BE2C (cell line): Measurements from ENCODE around the gene C1QTNF5.

ENCODE experiments used
- DNase-seq: peaks from one replicate; pipeline ENCODE4 v3.0.0-alpha.2; 2020
- H3K27me3 ChIP-seq: fragments of 250-450 bp; sonication (Bioruptor Pico); 2 replicates; pipeline ENCODE4 v1.5.1; 2020; ENCODE audit warnings: mild to moderate bottlenecking
- H3K36me3 ChIP-seq: fragments of 250-450 bp; sonication (Bioruptor Pico); 2 replicates; pipeline ENCODE4 v1.5.1; 2020; ENCODE audit warnings: mild to moderate bottlenecking
- H3K4me1 ChIP-seq: fragments of 250-450 bp; sonication (Bioruptor Pico); 2 replicates; pipeline ENCODE4 v1.5.1; 2020
- H3K4me3 ChIP-seq: 2 replicates; pipeline ENCODE4 v1.5.1; 2011; ENCODE audit warnings: low read depth, low read length
- H3K9me3 ChIP-seq: fragments of 250-450 bp; sonication (Bioruptor Pico); 2 replicates; pipeline ENCODE4 v1.5.1; 2020
- TF ChIP-seq, protein P1 (sequence below): IDR thresholded peaks from 2 replicates; pipeline ENCODE4 v1.5.1; 2012; ENCODE audit warnings: mild to moderate bottlenecking, low read depth, low read length

C1QTNF5 gene

GRCh38 chr11:119377112-119377901 is 36.6 kb upstream of the C1QTNF5 start:
- H3K9me3 ChIP-seq = no peaks in the 10 kb centered on the region
- TF ChIP-seq, protein P1, sequence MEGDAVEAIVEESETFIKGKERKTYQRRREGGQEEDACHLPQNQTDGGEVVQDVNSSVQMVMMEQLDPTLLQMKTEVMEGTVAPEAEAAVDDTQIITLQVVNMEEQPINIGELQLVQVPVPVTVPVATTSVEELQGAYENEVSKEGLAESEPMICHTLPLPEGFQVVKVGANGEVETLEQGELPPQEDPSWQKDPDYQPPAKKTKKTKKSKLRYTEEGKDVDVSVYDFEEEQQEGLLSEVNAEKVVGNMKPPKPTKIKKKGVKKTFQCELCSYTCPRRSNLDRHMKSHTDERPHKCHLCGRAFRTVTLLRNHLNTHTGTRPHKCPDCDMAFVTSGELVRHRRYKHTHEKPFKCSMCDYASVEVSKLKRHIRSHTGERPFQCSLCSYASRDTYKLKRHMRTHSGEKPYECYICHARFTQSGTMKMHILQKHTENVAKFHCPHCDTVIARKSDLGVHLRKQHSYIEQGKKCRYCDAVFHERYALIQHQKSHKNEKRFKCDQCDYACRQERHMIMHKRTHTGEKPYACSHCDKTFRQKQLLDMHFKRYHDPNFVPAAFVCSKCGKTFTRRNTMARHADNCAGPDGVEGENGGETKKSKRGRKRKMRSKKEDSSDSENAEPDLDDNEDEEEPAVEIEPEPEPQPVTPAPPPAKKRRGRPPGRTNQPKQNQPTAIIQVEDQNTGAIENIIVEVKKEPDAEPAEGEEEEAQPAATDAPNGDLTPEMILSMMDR = no peak
- H3K4me1 ChIP-seq = peaks cover 35% of the 10 kb centered on the region
- H3K4me3 ChIP-seq = no peak overlapping the region
- no peaks in the 10 kb centered on the region for H3K36me3 ChIP-seq
- no peak for DNase-seq
- no peaks in the 10 kb centered on the region for H3K27me3 ChIP-seq

GRCh38 chr11:119376197-119376847 is 35.6 kb upstream of the C1QTNF5 start:
- H3K9me3 ChIP-seq = no peaks in the 10 kb centered on the region
- TF ChIP-seq, protein P1 = no peak
- no peaks in the 10 kb centered on the region for H3K36me3 ChIP-seq
- H3K4me1 ChIP-seq = peaks cover 44% of the 10 kb centered on the region
- H3K27me3 ChIP-seq = no peaks in the 10 kb centered on the region
- no peak overlapping the region for H3K4me3 ChIP-seq
- DNase-seq = peak; percentile 39

DNA sequence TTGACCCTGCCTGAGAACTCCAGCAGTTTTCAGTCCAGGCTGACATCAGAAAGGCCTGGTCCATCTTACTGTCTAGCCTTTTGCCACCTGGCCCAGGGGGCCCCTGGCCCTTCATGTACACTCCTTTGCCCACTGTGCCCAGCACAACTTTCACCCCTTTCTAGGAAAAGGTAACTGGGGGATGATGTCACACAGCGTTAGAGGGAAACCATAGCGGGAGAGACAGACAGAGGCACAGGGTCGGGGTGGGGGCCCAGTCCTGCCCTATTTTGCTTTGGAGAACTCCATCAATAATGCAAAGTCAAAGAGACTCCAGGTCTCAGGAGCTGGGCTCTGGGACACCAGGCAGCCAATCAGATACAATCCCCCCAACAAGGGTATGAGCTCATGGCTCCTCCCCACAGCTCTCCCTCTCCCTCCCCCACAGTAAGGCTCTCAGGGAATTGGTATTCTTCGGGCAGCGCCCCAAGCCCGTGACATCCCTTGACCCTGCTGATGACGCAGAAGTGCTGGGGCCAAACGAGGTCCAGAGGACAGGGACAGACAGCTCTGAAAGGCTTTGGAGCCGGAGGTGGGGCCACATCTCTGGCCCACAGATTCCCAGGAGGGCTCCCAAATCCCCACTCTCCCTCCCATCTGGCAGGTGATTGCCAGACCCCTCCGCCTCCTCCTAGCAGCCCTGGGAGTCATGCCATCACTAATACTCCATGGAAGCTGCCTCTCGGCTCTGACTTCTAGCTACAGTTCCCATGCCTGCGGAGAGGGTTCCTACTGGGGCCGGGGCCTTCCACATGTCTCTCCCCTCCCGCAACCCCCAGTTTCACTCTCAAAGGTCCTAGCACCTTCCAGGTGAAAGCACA is 34.9 kb upstream of the C1QTNF5 start:
- H3K4me3 ChIP-seq = no peak overlapping the region
- no peaks in the 10 kb centered on the region for H3K36me3 ChIP-seq
- H3K27me3 ChIP-seq = no peaks in the 10 kb centered on the region
- H3K9me3 ChIP-seq = no peaks in the 10 kb centered on the region
- TF ChIP-seq, protein P1 = no peak
- peaks cover 52% of the 10 kb centered on the region for H3K4me1 ChIP-seq
- peak; percentile 34 for DNase-seq

GRCh38 chr11:119374632-119375336 is 34.1 kb upstream of the C1QTNF5 start:
- Histone ChIP-seq H3K4me3 (peak overlapping the region; percentile 10; the same call in 1 of the 2 replicates), H3K27me3 (no peaks in the 10 kb centered on the region), H3K4me1 (peaks cover 60% of the 10 kb centered on the region), H3K9me3 (no peaks in the 10 kb centered on the region), H3K36me3 (no peaks in the 10 kb centered on the region)
- DNase-seq = peak; percentile 89
- TF ChIP-seq, protein P1 = no peak; the same call in 1 of the 2 replicates

DNA sequence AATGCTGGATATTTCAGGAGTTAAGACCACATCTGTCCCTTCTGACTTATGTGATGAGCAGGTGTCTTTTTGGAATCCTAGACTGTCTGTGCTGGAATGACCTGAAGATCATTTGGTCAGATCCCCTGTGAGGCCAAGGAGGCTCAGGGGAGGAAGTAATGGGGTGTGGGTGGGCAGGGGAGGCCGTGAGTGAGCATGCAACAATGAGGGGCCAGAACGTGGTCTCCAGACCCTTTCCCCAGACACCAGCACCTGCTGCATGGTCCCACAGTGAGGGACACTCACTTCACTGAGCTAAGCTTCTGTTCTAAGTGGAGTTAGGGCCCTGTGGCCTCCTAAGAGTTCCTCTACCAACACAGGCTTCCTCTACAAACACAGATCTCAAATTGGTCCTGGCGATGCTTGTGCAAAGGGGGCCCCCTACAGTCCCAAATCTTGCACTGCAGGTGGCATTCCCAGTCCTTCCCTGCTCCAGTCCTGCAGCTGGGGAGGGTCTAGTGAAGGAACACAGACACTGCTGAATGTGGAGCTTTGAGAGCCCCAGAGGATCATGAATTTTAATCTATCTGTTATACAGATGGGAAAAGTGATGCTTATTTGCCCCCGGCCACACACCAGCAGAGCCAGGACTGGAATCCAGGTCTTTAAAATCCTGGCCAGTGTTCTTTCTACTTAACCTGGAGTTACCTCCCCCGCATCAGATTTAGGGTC is 33.4 kb upstream of the C1QTNF5 start:
- no peaks in the 10 kb centered on the region for H3K27me3 ChIP-seq
- H3K4me1 ChIP-seq = peaks cover 66% of the 10 kb centered on the region
- TF ChIP-seq, protein P1 = peak; percentile 98
- H3K4me3 ChIP-seq = peak overlapping the region; percentile 10; the same call in 1 of the 2 replicates
- DNase-seq = peak; percentile 90
- no peaks in the 10 kb centered on the region for H3K36me3 ChIP-seq
- H3K9me3 ChIP-seq = no peaks in the 10 kb centered on the region
